HCT116 (cell line): ENCODE results near the gene POLE. TPM values are rescaled to one million over a fixed set of nuclear protein-coding genes. Genes with fewer than 3 reads are reported as not detected.

Source experiments
- ATAC-seq: fragments of 200-7000 bp; cut with Tn5 transposase; 2 replicates; pipeline ENCODE4 v1.9.1; 2020; ENCODE audit warnings: mild to moderate bottlenecking, moderate library complexity
- BruUV-seq: library from RNA; stranded (reverse); fragments of 400-500 nt; replicated peaks from 2 replicates; lab custom pipeline; 2021; lab: Mats Ljungman, UMichigan
- CTCF ChIA-PET: fragments of 300-600 bp; sonication (Branson Sonifier 250); formaldehyde crosslinking; loops from one replicate; lab custom pipeline; 2021; ENCODE audit warnings: antibody characterized with exemption; lab: Charles Lee
- POLR2A ChIA-PET: fragments of 300-600, 350-600 bp; sonication (Branson Sonifier 250); formaldehyde crosslinking; loops from one replicate; lab custom pipeline; 2021; ENCODE audit warnings: antibody characterized with exemption; lab: Charles Lee
- RAD21 ChIA-PET, 2 experiments: fragments of 300-600 bp; sonication (Branson Sonifier 250); formaldehyde crosslinking; loops; one replicate each; lab custom pipeline; 2023; ENCODE audit warnings: low total read pairs in 2 of 2; ENCODE audit not compliant: uncharacterized antibody in 2 of 2, unreplicated experiment in 2 of 2, low non-redundant PET in 1 of 2; lab: Charles Lee
- DNase-seq: peaks from one replicate; pipeline ENCODE4 v3.0.0-alpha.2; 2010; ENCODE audit warnings: low read depth, low spot score
- H2AFZ ChIP-seq: fragments of 200-600 bp; shearing (Covaris generic), sonication (generic); 2 replicates; pipeline ENCODE4 v1.6.1; 2017; ENCODE audit warnings: low read depth, mixed run types, mixed read lengths, antibody characterized with exemption, low read length; ENCODE audit not compliant: poor library complexity, severe bottlenecking
- H3K27ac ChIP-seq: 2 replicates; pipeline ENCODE4 v1.5.1; 2012; ENCODE audit warnings: low read depth, low read length
- H3K27me3 ChIP-seq: fragments of 200-600 bp; sonication (generic); 2 replicates; pipeline ENCODE4 v1.6.1; 2016; ENCODE audit warnings: mixed run types, low read length, mixed read lengths; ENCODE audit not compliant: insufficient read depth
- H3K36me3 ChIP-seq, 2 experiments: fragments of 200-500 bp in 1 of 2; fragments of 200-600 bp in 1 of 2; sonication (Bioruptor generic) in 1 of 2; sonication (generic) in 1 of 2; 2 replicates each; pipeline versions ENCODE4 v1.5.1 to v1.6.1; 2014 to 2016; ENCODE audit warnings: low read length in 2 of 2, inconsistent platforms in 1 of 2, mixed read lengths in 1 of 2, mixed run types in 1 of 2; ENCODE audit not compliant: insufficient read depth in 2 of 2, control insufficient read depth in 1 of 2
- H3K4me1 ChIP-seq, 2 experiments: fragments of 200-600 bp in 1 of 2; sonication (generic) in 1 of 2; 2 replicates each; pipeline versions ENCODE4 v1.5.1 to v1.6.1; 2012 to 2017; ENCODE audit warnings: low read length in 2 of 2, inconsistent platforms in 1 of 2, mild to moderate bottlenecking in 1 of 2, mixed read lengths in 1 of 2, mixed run types in 1 of 2, moderate library complexity in 1 of 2; ENCODE audit not compliant: insufficient read depth in 2 of 2, control insufficient read depth in 1 of 2
- H3K4me2 ChIP-seq: fragments of 200-600 bp; sonication (generic); 2 replicates; pipeline ENCODE4 v1.6.1; 2017; ENCODE audit warnings: mixed run types, low read length, mixed read lengths
- H3K4me3 ChIP-seq, 2 experiments: fragments of 200-600 bp in 1 of 2; sonication (generic) in 1 of 2; replicated peaks in 1 of 2; 2 replicates each; pipeline ENCODE4 v1.5.1; 2011 to 2016; ENCODE audit warnings: low read length in 2 of 2, control low read depth in 1 of 2, low read depth in 1 of 2, mild to moderate bottlenecking in 1 of 2, mixed read lengths in 1 of 2, mixed run types in 1 of 2
- H3K79me2 ChIP-seq: fragments of 200-600 bp; sonication (generic); 2 replicates; pipeline ENCODE4 v1.6.1; 2017; ENCODE audit warnings: mild to moderate bottlenecking, mixed run types, low read length, moderate library complexity, mixed read lengths; ENCODE audit not compliant: insufficient read depth
- H3K9ac ChIP-seq: fragments of 200-600 bp; sonication (generic); 2 replicates; pipeline ENCODE4 v1.6.1; 2016; ENCODE audit warnings: low read length, mixed read lengths
- H3K9me2 ChIP-seq: fragments of 200-600 bp; sonication (generic), shearing (Covaris generic); 2 replicates; pipeline ENCODE4 v1.6.1; 2017; ENCODE audit warnings: mixed run types, mild to moderate bottlenecking, moderate library complexity; ENCODE audit not compliant: insufficient read depth
- H3K9me3 ChIP-seq, 2 experiments: fragments of 200-500 bp in 1 of 2; fragments of 200-600 bp in 1 of 2; sonication (Bioruptor generic) in 1 of 2; sonication (generic) in 1 of 2; 2 replicates each; pipeline ENCODE4 v1.6.1; 2014 to 2017; ENCODE audit warnings: low read length in 2 of 2, mixed read lengths in 2 of 2, inconsistent platforms in 1 of 2, low read depth in 1 of 2, mild to moderate bottlenecking in 1 of 2, mixed run types in 1 of 2, moderate library complexity in 1 of 2; ENCODE audit not compliant: control insufficient read depth in 1 of 2, insufficient read depth in 1 of 2
- H4K20me1 ChIP-seq: fragments of 200-600 bp; sonication (generic), shearing (Covaris generic); 2 replicates; pipeline ENCODE4 v1.6.1; 2017; ENCODE audit warnings: mixed run types, mild to moderate bottlenecking, moderate library complexity; ENCODE audit not compliant: insufficient read depth
- CBX3 ChIP-seq: IDR thresholded peaks from 2 replicates; pipeline ENCODE4 v1.6.1; 2012; ENCODE audit warnings: low read depth
- CTCF ChIP-seq, 3 experiments: fragments of 200-600 bp in 1 of 3; sonication (generic) in 1 of 3; IDR thresholded peaks in 2 of 3; conservative IDR thresholded peaks in 1 of 3; 2 replicates each; pipeline ENCODE4 v1.5.1; 2012 to 2017; ENCODE audit warnings: low read depth in 2 of 3, low read length in 2 of 3, antibody characterized with exemption in 1 of 3, borderline replicate concordance in 1 of 3, control low read depth in 1 of 3, mild to moderate bottlenecking in 1 of 3, mixed read lengths in 1 of 3, mixed run types in 1 of 3, moderate library complexity in 1 of 3; ENCODE audit not compliant: insufficient read depth in 1 of 3
- ELF1 ChIP-seq: IDR thresholded peaks from 2 replicates; pipeline ENCODE4 v1.6.1; 2012; ENCODE audit warnings: low read depth, borderline replicate concordance
- EZH2 ChIP-seq: fragments of 200-600 bp; sonication (generic); IDR thresholded peaks from 2 replicates; pipeline ENCODE4 v1.6.1; 2017; ENCODE audit warnings: antibody characterized with exemption, mixed run types
- EZH2phosphoT487 ChIP-seq: fragments of 200-600 bp; IDR thresholded peaks from 2 replicates; pipeline ENCODE4 v1.6.1; 2018; ENCODE audit warnings: antibody characterized with exemption, borderline replicate concordance
- JUND ChIP-seq: IDR thresholded peaks from 2 replicates; pipeline ENCODE4 v1.6.1; 2012
- MAX ChIP-seq: IDR thresholded peaks from 2 replicates; pipeline ENCODE4 v1.6.1; 2012
- POLR2AphosphoS5 ChIP-seq: IDR thresholded peaks from 2 replicates; pipeline ENCODE4 v1.6.1; 2011; ENCODE audit warnings: mild to moderate bottlenecking, low read depth, low read length, moderate library complexity
- SRF ChIP-seq: IDR thresholded peaks from 2 replicates; pipeline ENCODE4 v1.6.1; 2012; ENCODE audit warnings: low read depth
- TCF7L2 ChIP-seq: IDR thresholded peaks from 2 replicates; pipeline ENCODE4 v1.7.0; 2011; ENCODE audit warnings: borderline replicate concordance, inconsistent platforms; ENCODE audit not compliant: insufficient read depth, insufficient read length; ENCODE audit errors: extremely low read depth
- YY1 ChIP-seq: IDR thresholded peaks from 2 replicates; pipeline ENCODE4 v1.6.1; 2011; ENCODE audit warnings: low read length, low read depth, moderate library complexity, mild to moderate bottlenecking; ENCODE audit not compliant: insufficient replicate concordance; ENCODE audit errors: extremely low read depth
- ZFX ChIP-seq: fragments of 450-650 bp; IDR thresholded peaks from 2 replicates; pipeline ENCODE4 v1.6.1; 2017
- intact Hi-C: fragments of 100-400 bp; cut with micrococcal nuclease; formaldehyde crosslinking; loops from 2 replicates; pipeline ENCODE4 v1.10.0; 2022
- total RNA-seq: library from RNA; stranded (reverse); gene quantifications from one replicate; pipeline ENCODE4 v1.2.1, GENCODE V29; 2021; ENCODE audit not compliant: unreplicated experiment

POLE gene
- total RNA-seq, 1 experiment from 2014 or later, result 128 TPM

GRCh38 chr12:132668191-132669088, 18.7 kb downstream of the POLE start:
- DNase-seq, result no peak
- H3K4me1 ChIP-seq, result no peaks in the 10 kb centered on the region
- H3K79me2 ChIP-seq, result no peaks in the 10 kb centered on the region
- H3K9me3 ChIP-seq, result no peaks in the 10 kb centered on the region
- H3K36me3 ChIP-seq, result peaks cover 58% of the 10 kb centered on the region in 2 experiments
- RAD21 ChIA-PET, result no interaction called here
- H2AFZ ChIP-seq, result no peak overlapping the region
- H4K20me1 ChIP-seq, result no peaks in the 10 kb centered on the region
- no peaks in the 10 kb centered on the region for H3K9me2 ChIP-seq
- no peaks in the 10 kb centered on the region for H3K27me3 ChIP-seq
- BruUV-seq, result no TSS peak
- CTCF ChIA-PET, result no interaction called here
- H3K4me3 ChIP-seq, result no peak overlapping the region
- no peak for TF ChIP-seq ELF1
- no peak for TF ChIP-seq CTCF (IDR thresholded peaks at IDR 0.05 in 2 of 3, conservative IDR thresholded peaks at IDR 0.05 in 1 of 3; ENCODE audit: borderline replicate concordance in 1 of 3, insufficient read depth in 1 of 3, low read depth in 2 of 3, low read length in 2 of 3)
- no peak for TF ChIP-seq SRF
- no peak for TF ChIP-seq YY1
- no peak overlapping the region for H3K27ac ChIP-seq
- H3K9ac ChIP-seq, result no peak overlapping the region
- no peak overlapping the region for H3K4me2 ChIP-seq
- intact Hi-C loops, result no loop called here
- POLR2A ChIA-PET, result no interaction called here
- no peak for ATAC-seq

DNA sequence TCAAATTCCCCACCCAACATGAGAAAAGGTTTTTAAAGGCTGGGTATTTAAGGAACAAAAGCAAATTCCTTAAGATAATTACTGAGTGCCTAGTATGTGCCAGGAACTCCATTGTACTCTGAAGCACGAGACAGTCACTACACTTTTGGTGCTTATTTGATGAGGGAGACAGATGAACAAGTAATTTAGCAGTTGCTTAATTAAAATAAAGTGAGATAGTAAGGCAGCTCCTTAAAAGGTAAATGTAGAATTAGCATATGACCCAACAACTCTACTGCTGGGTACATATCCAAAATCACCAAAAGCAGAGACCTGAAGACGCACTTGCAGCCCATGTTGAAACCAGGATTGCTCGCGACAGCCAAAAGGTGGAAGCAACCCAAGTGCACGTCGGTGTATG, 21.3 kb downstream of the POLE start:
- H3K4me2 ChIP-seq, result no peak overlapping the region
- H3K9ac ChIP-seq, result no peak overlapping the region
- no TSS peak for BruUV-seq
- 0 out of 2 replicates have a peak, but pooled peaks cover 3% of the 10 kb centered on the region for H3K79me2 ChIP-seq
- peaks cover 61 to 66% of the 10 kb centered on the region in 2 experiments for H3K36me3 ChIP-seq
- DNase-seq, result no peak
- no peaks in the 10 kb centered on the region for H3K9me2 ChIP-seq
- H3K4me1 ChIP-seq, result no peaks in the 10 kb centered on the region
- H4K20me1 ChIP-seq, result no peaks in the 10 kb centered on the region
- CTCF ChIA-PET, result no interaction called here
- H3K9me3 ChIP-seq, result no peaks in the 10 kb centered on the region
- intact Hi-C loops, result no loop called here
- no peak overlapping the region for H3K4me3 ChIP-seq
- POLR2A ChIA-PET, result no interaction called here
- no peaks in the 10 kb centered on the region for H3K27me3 ChIP-seq
- no peak overlapping the region for H3K27ac ChIP-seq
- RAD21 ChIA-PET, result no interaction called here
- no peak for ATAC-seq
- H2AFZ ChIP-seq, result no peak overlapping the region
- no peak for TF ChIP-seq CBX3
- TF ChIP-seq JUND, result no peak
- TF ChIP-seq TCF7L2, result no peak
- no peak for TF ChIP-seq YY1
- no peak for TF ChIP-seq EZH2phosphoT487
- TF ChIP-seq EZH2, result no peak
- TF ChIP-seq CTCF (IDR thresholded peaks at IDR 0.05 in 2 of 3, conservative IDR thresholded peaks at IDR 0.05 in 1 of 3; ENCODE audit: borderline replicate concordance in 1 of 3, insufficient read depth in 1 of 3, low read depth in 2 of 3, low read length in 2 of 3), result no peak
- TF ChIP-seq ZFX, result no peak
- no peak for TF ChIP-seq POLR2AphosphoS5
- no peak for TF ChIP-seq MAX
